Thoracic aorta (tissue), 2 donors: Measurements from ENCODE around the gene NTS. TPM values are rescaled to one million over a fixed set of nuclear protein-coding genes. Genes with fewer than 3 reads are reported as not detected.

Source experiments
- ATAC-seq: fragments of 150-250 bp; one replicate; pipeline ENCODE4 v1.8.0; 2017; ENCODE audit warnings: low read depth; ENCODE audit not compliant: insufficient number of reproducible peaks, low FRiP score
- DNase-seq: peaks from one replicate; pipeline ENCODE4 v3.0.0-alpha.2; 2020; ENCODE audit warnings: low spot score
- H3K27ac ChIP-seq, 2 donors: fragments of 200-600 bp; sonication (generic); 1 replicate in 1 of 2; 2 replicates in 1 of 2; pipeline ENCODE4 v1.5.1; 2016; ENCODE audit warnings: mild to moderate bottlenecking in 2 of 2, moderate library complexity in 2 of 2
- H3K27me3 ChIP-seq: fragments of 200-600 bp; sonication (generic); replicated peaks from 2 replicates; pipeline ENCODE4 v1.6.0; 2016; ENCODE audit warnings: mild to moderate bottlenecking; ENCODE audit not compliant: insufficient read depth
- H3K36me3 ChIP-seq: fragments of 200-600 bp; sonication (generic); one replicate; pipeline ENCODE4 v1.5.1; 2016
- H3K4me1 ChIP-seq, 2 donors: fragments of 200-600 bp; sonication (generic); 1 replicate in 1 of 2; 2 replicates in 1 of 2; pipeline versions ENCODE4 v1.5.1 to v1.6.0; 2016; ENCODE audit warnings: low read depth in 2 of 2, mild to moderate bottlenecking in 1 of 2; ENCODE audit not compliant: control insufficient read depth in 1 of 2
- H3K4me3 ChIP-seq: fragments of 200-600 bp; sonication (generic); 2 replicates; pipeline ENCODE4 v1.5.1; 2016; ENCODE audit warnings: mild to moderate bottlenecking
- H3K9me3 ChIP-seq: fragments of 200-600 bp; sonication (generic); 2 replicates; pipeline ENCODE4 v1.5.1; 2016
- CTCF ChIP-seq: fragments of 200-600 bp; sonication (generic); IDR thresholded peaks from one replicate; pipeline ENCODE4 v1.5.1; 2019; ENCODE audit warnings: antibody characterized with exemption
- total RNA-seq, 2 donors: library from RNA; depleted of rRNA; stranded (reverse); fragments of >200 nt; gene quantifications; one replicate each; pipeline versions ENCODE4 v1.1.0 to v1.2.3, GENCODE V29; 2016

NTS gene
- total RNA-seq, 2 donors from 2014 or later = not detected

GRCh38 chr12:85833579-85833978 lies 40.5 kb upstream of the NTS start:
- Histone ChIP-seq H3K36me3 (no peaks in the 10 kb centered on the region), H3K9me3 (no peaks in the 10 kb centered on the region), H3K4me1 (peaks cover 0 to 37% of the 10 kb centered on the region in 2 donors), H3K27me3 (no peaks in the 10 kb centered on the region), H3K4me3 (peak overlapping the region; percentile 15), H3K27ac (no peak overlapping the region)
- TF ChIP-seq CTCF = no peak
- no peak for DNase-seq
- no peak for ATAC-seq

GRCh38 chr12:85834378-85834777 lies 39.7 kb upstream of the NTS start:
- ATAC-seq (no peak), DNase-seq (no peak)
- H3K4me1 ChIP-seq = peaks cover 0 to 37% of the 10 kb centered on the region in 2 donors
- H3K4me3 ChIP-seq = peak overlapping the region; percentile 77
- no peaks in the 10 kb centered on the region for H3K9me3 ChIP-seq
- H3K36me3 ChIP-seq = no peaks in the 10 kb centered on the region
- TF ChIP-seq CTCF = no peak
- no peak overlapping the region for H3K27ac ChIP-seq
- H3K27me3 ChIP-seq = no peaks in the 10 kb centered on the region

GRCh38 chr12:85835426-85836196 lies 38.5 kb upstream of the NTS start:
- Histone ChIP-seq H3K27ac (peak overlapping the region; percentile 51 to 83), H3K36me3 (no peaks in the 10 kb centered on the region), H3K4me1 (peaks cover 0 to 29% of the 10 kb centered on the region in 2 donors), H3K9me3 (no peaks in the 10 kb centered on the region), H3K4me3 (peak overlapping the region; percentile 77), H3K27me3 (no peaks in the 10 kb centered on the region)
- DNase-seq (no peak), ATAC-seq (no peak)
- TF ChIP-seq CTCF = no peak

- DNase-seq = no peak
- Histone ChIP-seq H3K27me3 (no peaks in the 10 kb centered on the region), H3K27ac (peak within 1 kb of the TSS; percentile 51 to 83), H3K4me1 (peaks cover 0 to 21% of the 10 kb centered on the region in 2 donors), H3K36me3 (no peaks in the 10 kb centered on the region), H3K9me3 (no peaks in the 10 kb centered on the region), H3K4me3 (peak within 1 kb of the TSS; percentile 77)
- peak; percentile 55 for ATAC-seq
- no peak for TF ChIP-seq CTCF
Observed at GRCh38 chr12:85836197-85837090, 37.7 kb upstream of the NTS start, which contains the start of gene RASSF9. Gene RASSF9, minus strand, starts transcription at chr12:85836409. Its CDS starts 208 bp downstream, at chr12:85836201.
